ENCODE data around the gene PCSK1.
A peak's percentile ranks its signal among the peaks of the same experiment; 100 is the strongest.

Gene PCSK1

DNA sequence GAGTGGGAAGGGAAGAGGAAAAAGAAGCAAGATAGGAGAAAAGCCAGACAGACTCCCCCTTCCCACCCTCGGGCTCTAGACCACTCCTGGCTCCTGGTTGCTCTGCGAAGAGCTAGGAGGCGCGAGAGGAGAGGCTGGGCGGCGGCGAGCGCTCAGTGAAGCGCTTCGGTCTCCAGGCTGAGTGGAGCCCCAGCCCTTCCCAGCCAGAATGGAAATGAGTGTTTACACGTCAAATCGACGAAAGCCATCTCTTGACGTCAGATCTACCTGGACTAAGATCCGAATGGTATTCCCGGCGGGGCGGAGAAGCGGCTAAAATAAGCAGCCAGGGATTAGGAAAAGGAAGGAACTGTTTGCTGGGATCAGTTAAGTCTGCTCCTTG is at the start of gene PCSK1:
Gene PCSK1, minus strand, starts transcription at position 183 of the 382 bp plus-strand sequence. CDS start 206 bp downstream, outside the sequence.
- DNase-seq (ENCODE audit: low spot score), result no peak

DNA sequence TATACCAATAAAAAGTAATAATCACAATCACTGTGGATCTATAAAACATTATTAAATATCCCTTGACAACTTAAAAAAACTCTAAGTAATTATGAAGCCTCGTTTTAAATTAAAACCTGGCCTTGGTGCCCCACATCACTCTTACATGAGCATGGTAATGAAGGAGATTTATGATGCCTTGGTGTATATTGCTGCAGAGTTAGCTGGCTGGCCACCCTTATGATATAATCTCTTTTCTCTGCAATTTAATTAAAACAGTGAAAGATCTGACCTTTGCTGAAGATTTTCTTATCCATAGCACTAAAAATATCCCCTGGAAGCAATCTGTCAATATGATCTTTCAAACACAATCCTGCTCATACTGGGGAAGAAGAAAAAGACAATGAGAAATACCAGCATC is 48.8 kb upstream of the PCSK1 start:
- DNase-seq (ENCODE audit: low spot score), result no peak

DNA sequence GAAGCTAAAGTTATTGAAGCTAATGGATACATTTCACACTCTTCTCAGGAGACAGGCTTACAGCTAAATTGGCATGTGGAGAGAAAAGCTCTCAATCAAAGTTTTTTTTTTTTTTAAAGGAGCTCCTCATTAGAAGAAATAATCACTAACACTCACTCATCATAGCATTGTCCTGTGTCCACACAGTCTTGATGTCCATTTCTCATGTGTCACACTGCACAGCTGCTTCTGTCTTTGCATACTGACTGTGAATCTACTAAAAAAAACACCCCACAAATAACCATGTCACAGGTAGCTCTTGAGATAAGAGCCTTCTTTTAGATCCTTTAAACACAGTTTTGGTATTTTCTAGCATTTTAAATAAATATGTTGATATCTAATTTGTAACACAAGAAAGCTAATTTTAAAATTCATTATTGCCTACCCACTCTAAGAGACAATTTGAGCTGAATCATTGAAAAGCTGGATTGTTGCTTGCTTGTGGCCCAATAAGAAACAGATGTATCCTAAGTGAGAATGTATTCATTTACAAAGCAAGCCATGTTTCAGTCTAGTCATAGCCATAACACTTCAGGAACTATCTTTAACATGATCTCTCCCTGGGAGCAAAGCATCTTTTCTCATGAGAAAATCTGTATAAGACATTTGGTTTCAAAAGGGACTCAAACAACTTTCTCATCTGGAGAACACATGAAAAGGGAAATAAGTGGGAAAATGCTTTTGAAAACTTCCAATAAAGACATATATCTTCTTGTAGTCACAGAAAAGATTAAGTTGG is 48.1 kb upstream of the PCSK1 start:
- no peak for DNase-seq (ENCODE audit: low spot score)

DNA sequence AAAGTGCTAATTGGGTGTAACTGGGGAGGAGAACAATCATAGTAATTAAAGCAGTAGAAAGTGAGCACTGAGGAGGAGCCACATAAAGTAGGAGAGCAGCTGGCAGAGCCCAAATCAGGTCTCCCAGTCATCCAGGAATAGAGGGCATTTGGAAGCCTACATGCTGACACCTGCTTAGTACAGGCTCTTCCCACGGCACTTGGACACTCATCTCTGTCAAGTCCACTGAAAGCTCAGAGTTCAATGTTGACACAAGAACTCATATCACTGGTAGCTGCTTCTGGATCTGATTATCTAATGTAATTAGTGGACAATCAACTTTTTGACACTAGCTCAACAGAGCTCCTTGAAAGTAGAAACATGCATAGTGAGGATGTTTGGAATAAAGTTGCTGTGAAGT is 45.9 kb upstream of the PCSK1 start:
- DNase-seq (ENCODE audit: low spot score), result no peak

DNA sequence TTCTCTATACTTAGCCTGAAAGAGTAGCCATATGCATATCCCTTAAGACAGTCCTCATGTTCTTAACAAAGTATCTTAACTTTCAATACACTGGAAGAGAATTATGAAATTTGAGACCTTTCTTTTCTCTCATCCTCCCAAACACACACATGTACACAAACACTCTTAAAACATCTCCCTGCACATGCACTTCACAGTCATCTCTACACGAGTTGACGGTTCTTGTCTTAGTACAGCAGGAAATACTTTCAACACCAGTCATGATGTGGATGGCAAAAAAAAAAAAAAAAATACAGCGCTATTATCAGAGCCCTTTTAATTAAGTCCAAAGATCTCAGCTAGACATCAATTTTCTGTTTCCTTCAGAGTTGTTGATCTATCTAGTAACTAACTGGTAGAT is 43.6 kb upstream of the PCSK1 start:
- DNase-seq (ENCODE audit: low spot score), result no peak

DNA sequence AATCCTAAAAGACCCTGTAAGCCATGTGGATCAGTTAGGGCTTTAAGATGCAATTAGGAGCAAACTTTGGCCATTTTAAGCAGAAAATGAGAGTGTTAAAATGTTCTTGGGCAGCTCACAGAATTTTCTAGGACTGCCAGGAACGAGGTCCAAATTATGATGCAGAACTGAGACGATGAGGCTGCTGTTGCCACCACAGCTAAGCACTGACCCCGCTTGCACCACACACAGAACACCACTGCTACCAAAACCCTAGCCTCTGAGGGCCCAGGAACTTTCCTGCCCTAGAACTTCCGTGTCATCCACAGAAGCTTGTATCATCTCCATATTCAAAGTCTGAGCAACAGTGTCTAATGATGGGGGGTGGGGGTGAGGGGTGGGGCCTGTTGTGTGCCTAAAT is 41.0 kb upstream of the PCSK1 start:
- no peak for DNase-seq (ENCODE audit: low spot score)

DNA sequence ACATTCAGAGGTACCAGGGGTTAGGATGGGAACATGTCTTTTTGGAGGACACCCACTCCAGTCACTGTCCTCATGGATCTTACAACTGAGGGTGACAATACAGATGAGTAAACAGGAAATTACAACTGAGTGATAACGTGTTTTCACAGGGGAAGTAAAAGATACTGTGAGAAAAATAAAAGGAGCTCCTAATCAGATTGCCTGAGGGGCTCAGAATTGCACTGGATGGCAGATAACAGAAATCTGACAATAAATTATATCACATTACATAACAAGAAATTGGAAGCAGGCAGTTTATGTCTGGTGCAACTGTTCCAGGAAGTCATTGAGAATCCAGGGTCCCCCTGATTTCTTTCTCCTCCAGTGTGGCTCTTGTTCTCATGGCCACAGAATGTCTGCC is 40.1 kb upstream of the PCSK1 start:
- no peak for DNase-seq (ENCODE audit: low spot score)

DNA sequence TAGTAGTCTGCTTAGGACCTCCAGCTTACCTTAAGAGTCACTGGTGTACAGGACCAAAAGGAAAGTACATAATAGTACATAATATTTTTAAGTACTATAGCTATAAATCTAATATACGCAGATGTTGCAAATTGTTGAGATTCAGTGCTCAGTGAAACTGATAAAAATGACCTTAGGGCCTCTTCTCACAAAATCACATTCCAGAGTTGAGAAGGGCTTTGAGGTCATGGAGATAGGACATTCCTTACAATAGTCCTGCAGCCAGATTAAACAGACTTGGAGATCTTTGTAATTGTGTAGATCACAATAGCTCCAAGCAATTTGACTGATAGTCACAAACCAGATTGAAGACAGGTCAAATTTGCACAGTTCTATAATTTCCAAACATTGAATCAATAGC is 37.7 kb upstream of the PCSK1 start:
- no peak for DNase-seq (ENCODE audit: low spot score)

DNA sequence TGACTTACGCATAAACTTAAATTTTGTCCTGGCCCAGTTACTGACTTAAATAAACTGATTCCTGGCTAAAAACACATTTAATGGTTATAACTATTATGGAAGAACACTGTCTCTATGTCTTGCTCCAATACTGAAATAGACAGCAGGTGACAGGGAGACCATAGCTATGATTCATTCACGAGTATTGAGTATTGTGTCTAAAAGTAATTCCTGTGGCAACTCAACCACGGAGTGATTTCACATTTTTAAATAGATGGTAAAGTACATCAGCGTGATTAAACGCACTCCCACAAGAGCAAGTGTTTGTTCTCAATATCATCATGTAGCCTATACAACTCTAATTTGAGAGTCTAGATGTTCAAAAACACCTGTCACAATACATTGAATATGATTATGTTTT is 35.9 kb upstream of the PCSK1 start:
- no peak for DNase-seq (ENCODE audit: low spot score)

DNA sequence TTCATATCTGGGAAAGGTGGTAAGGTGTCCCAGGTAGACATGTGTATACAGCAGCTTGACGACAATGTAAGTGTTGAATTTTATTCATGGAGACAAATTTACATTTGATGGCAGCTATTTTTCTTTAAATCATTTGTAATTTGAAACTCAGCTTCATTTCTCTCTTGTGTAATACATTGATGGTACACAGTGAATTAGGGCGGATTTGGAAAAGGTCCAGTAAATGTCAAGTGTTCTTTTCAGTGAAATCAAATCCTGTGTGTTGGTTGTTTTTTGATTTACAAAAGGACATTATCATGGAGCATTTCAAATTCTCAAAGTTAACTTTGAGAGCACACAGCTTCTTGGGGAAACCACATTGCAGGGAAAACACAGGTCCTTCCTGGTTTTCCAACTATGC is 30.0 kb upstream of the PCSK1 start:
- DNase-seq (ENCODE audit: low spot score), result no peak

DNA sequence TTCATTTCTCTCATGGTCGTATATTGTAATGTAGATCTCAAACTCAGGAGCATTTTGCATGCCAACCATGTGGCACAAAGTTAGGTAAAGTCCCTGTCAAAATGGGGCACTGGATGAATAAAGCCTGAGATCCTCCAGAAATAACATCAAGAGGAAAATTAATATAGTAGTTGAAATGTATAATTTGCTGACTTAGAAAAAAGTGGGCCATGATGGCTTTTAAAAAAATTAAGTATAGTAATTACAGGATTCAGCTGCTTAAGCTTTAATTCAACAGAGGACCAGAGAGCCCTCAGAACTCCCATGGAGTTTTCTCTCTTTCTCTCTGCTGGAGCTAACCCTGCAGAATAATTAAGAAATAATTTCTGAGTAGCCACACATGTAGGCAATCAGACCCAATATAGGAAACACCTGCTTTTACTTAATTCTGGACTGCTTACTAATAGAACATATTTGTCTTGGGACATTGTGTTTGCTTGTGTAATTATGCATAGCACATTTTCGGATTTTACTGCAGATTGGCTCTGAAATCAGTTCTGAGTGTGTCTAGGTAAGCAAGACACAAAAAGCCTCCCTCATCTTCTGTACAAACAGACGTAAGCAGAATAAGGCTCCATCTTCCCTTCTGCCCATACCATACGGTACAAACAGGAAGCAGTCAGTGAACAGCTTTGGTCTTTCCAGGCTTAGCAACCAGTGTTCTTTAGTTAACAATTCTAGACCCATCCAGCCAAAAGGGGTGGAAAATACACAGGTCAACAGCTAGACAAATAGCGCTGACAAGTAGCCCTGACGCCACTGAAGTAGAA is 26.5 kb upstream of the PCSK1 start:
- no peak for DNase-seq (ENCODE audit: low spot score)

DNA sequence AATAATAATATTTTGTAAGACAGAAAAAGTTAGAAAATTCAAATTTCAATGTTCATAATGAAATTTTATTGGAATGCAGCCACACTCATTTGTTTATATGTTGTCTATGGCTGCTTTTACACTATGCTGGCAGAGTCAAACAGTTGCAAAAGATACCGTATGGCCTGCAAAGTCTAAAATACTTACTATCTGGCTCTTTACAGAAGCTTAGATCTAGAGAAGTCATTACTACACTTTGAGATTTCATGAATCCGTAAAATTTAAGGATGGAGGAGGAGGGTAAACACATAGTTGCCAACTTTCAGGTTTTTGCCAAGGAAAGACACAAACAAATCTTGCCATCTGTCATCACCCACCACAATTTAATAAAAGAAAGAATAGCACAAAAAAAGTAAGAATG is 25.1 kb upstream of the PCSK1 start:
- DNase-seq (ENCODE audit: low spot score), result no peak

DNA sequence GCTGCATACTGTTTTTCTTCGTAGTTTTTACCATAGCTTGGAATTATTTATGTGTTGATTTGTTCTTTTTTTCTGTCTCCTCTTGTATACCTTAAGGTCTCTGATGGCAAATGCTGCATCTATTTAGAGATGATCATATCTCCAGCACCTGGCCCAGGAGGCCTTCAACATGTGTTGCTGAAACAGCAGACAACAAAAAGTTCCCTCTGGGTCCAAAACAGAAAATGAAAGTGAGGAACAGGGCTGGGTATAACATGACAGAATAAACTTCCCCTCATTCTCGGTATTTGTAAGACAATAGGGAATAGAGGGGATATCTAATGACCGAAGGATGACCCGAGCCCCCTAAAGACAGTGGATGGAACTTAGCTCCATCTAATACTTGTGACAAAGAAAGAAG is 22.7 kb upstream of the PCSK1 start:
- DNase-seq (ENCODE audit: low spot score), result no peak

DNA sequence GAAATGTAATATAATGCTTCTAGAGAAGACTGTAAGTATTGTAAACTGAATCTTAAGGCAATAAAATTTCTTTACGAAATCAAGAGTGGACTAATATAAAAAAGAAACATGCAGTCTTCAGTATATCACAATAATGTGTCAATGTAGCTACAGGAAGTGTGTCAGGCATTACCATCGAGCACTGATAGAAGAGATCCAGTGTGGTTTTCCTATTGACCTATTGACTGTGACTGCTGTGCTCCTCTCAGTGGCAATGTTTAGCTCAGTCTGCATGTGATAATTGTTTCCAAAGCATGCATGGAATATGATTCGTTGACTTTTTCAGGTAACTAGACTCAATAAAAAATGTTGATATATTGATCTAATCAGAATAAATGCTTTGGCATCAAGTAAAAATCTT is 20.3 kb upstream of the PCSK1 start:
- DNase-seq (ENCODE audit: low spot score), result no peak

DNA sequence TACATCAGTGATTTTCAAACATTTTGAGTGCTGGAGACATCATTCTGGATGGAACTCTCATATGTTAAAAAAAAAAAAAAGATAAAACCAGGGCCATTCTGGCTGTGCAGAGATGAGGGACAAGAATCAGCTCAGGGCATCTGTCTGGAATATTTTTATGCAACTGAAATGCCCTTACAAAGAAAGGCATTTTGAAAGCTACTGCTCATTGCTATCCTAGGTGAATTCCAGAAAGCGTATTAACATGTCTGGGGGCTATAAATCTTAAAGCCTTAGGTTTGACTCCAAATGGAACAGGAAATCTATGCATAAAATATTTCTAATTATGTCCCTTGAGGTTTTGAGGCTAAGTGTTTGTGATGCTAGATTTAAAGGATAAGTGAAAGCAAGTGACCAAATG is 14.9 kb upstream of the PCSK1 start:
- DNase-seq (ENCODE audit: low spot score), result no peak

DNA sequence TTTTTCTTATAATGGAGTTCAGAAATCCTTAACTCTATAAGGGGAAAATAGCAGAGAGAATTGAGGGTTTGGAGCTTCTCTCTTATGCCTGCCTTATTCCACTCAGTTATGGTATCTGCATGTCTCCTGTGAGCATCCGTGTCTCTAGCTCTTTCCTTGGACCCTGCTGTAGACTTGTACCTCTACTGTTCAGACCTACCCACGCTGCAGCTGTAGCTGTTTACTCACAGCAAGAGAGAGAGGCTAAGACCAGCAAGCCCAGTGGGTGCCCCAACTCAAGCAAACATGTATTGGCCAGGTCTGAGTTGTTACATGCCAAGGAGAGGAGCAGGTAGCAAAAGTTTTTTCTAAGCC is 7.1 kb upstream of the PCSK1 start:
- no peak for DNase-seq (ENCODE audit: low spot score)

DNA sequence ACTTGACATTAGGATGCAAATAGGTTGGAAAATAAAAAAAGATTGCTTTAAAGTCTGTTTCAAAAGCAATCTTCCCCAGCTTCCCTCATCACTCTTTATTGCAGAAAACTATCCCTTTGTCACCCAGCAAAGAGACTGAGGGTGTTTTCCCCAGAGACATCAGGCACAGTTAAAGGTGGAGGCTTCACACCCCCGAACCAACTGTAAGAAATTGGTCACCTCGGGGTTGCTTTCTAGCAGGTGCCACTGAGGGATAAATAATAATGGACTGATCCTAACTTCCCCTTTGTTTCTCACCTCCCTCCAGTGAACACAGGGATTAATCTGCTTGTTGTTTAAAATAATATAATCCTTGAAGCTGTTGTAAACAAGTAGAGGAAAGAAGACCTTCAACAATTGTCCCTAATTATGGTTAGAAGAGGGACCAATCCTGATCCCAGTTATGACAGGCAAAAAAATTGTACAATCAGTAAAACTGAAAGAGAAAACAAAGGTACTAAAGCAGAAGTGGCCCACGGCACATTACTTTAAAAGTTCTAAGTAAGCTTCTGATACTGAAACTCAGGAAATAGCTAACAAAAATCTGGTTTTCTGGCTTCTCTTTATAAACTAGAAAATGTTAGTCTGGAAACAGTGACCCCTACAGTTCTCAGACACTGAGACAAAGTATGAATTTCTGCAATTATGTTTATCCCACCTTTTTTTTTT is 6.6 kb upstream of the PCSK1 start:
- no peak for DNase-seq (ENCODE audit: low spot score)

DNA sequence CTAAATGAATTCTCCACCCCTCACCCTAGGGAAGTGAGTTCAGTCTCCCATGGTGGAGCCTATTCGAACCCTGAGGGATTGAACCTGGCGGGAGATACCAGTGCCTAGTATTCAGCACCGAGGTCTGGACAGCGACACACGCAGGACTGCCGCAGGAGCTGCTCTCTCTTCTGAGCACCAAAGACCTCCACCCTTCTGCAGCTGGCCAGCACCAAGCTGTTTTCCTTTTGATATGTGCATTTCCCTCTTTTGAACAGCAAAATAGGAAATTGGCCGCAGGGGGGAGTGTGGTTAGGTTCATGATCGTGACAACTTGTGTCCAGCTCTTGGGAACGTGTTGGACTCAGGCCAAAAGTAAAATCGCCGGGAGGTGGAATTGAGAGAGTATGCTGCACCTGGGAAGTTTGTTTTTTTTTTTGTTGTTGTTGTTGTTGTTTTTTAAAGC is 1.2 kb upstream of the PCSK1 start:
- DNase-seq (ENCODE audit: low spot score), result peak; percentile 8

DNA sequence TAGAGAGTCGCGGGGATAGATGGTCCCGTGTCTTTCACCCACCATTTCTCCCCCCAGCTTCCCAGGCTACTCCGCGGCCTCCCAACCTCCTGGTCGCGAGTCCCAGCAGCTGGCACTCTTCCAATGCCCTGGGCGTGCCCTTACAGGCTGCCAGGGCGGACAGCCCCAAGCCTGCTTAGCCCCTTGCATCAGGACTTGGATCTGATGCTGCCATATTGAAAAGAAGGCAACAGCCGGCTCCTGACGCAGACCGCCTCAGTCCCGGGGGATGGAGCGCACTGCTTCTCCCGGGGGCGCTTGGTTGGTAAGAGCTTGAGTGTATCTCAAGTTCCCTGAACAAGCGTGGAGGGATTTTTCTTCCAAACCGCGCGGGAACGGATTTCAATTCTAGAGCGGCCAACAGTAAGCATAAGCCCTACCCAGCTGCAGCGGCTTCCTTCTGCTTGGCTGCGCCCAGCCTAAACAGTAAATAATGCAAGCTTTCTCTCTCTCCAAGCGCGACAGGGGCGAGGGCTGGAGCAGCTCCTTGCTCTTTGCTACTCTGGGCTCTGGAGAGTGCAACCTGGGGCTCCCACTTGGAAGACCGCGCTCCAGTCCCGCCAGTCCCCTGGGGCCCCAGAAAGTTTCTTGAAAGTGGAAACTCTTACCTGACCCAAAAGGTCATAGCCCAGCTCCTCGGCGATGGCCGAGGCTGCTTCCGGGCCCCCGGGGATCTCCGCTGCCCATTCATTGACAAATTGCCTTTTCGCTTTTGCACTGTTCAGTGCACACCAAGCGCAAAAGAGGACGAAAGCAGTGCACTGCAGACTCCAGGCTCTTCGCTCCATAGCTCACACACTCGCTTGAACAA is 607 bp downstream of the PCSK1 start:
- no peak for DNase-seq (ENCODE audit: low spot score)

DNA sequence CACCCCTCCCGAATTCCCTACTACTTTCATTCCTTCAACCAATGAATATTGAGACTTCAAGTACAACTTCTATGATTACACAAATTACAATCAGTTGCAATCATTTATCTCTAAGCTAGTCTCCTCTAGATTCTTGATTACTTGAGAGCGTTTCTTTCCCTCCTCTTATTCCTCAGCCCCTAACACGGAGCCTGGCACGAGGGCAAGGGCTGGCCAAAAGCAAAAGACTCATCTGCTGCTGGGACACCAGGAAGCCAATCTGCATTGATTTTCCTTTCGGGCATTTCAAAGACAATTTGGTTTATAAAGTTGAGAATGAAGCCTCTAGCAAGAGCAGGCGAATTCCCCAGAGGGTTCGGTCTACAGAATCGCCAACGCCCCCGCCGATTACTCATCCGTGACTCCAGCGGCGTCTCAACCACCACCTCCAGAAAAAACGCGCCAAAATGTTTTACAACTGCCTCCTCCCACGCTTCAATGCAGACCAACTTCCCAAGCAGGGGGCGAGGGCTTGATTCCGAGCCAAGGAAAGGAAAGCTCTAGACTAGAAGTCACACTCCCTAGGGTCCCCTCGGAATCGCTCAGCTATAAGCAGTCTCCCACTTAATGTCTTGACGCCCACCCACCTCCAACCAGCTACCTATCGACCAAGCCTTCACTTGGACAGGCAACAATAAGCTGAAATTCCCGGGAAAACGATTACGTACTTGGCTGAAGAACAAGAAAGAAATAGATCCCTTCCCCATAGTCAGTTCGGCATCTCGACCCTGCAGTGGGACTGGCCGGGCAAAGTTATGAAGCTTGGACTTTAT is 1.5 kb downstream of the PCSK1 start:
- DNase-seq (ENCODE audit: low spot score), result no peak

DNA sequence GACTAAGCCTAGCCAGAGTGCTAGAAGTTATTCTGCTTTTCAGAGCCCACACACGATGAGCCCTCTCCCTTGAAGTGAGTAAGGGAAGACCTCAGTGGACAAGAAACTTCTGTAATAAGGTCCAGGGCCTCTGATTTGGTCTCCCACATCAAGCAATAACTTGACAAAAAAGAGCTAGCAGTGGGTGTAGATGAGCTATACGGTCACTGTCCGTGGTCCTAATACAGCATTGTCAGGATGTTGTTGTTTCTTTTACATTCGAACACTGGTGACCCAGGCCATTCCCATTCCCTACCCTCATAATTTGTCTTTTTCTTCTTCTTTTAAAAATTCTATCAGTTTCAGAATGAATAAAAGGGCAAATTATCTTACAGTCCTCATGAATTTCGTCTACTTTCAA is 5.2 kb downstream of the PCSK1 start:
- no peak for DNase-seq (ENCODE audit: low spot score)

Measured in CD4-positive, alpha-beta T cell treated with Interleukin-2 at 100 ng/mL for 4 hours (primary cell).